SH-SY5Y (cell line): Measurements from ENCODE around the gene LIG4.

Source experiments
- GATA2 ChIP-seq: IDR thresholded peaks from 2 replicates; pipeline ENCODE4 v1.6.1; 2011; ENCODE audit warnings: mild to moderate bottlenecking, low read depth, low read length
- GATA3 ChIP-seq: IDR thresholded peaks from 2 replicates; pipeline ENCODE4 v1.6.1; 2011; ENCODE audit warnings: low read depth, mild to moderate bottlenecking, low read length, moderate library complexity

The LIG4 gene

GRCh38 chr13:108215436-108215835, at the start of gene LIG4:
TSS of gene LIG4 (minus strand) at chr13:108215536. CDS start at chr13:108211268, 4,268 bp downstream.
- TF ChIP-seq GATA3 (no peak), GATA2 (no peak)

- TF ChIP-seq GATA2 (no peak), GATA3 (no peak)
These were observed 48.5 kb upstream of the LIG4 start for GRCh38 chr13:108263621-108264355.

GRCh38 chr13:108257248-108257647, 41.9 kb upstream of the LIG4 start:
- TF ChIP-seq GATA2: no peak

GRCh38 chr13:108249150-108249549, 33.8 kb upstream of the LIG4 start:
- no peak for TF ChIP-seq GATA2
- no peak for TF ChIP-seq GATA3

- TF ChIP-seq GATA3 (no peak), GATA2 (no peak)
These were observed 15.0 kb upstream of the LIG4 start for GRCh38 chr13:108230377-108230776.

GRCh38 chr13:108227651-108228272, 12.4 kb upstream of the LIG4 start:
- TF ChIP-seq GATA3: no peak

DNA sequence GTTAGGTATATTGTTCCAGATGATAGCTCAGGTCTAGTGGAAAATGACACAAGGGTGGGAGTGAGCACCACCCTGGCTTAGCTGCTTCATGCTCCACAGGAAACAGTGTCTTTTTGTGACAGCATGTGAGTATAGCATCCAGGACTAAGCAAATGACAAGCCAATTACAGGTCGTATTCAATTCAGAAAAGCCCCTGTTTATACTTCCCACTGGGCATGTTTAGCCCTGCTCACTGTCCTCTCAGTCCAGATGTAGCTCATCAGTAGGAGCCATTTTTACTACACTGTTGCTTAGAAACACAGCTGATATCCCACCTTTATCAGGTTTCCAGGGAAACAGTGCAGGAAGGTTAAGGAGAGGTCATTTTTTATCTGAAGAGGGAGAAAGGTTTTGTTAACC, 10.8 kb upstream of the LIG4 start:
- TF ChIP-seq GATA2: peak; percentile 41
- no peak for TF ChIP-seq GATA3

GRCh38 chr13:108225440-108225839, 10.1 kb upstream of the LIG4 start:
- TF ChIP-seq GATA2 (no peak), GATA3 (no peak)

GRCh38 chr13:108223687-108224503, 8.6 kb upstream of the LIG4 start:
- TF ChIP-seq GATA3 (no peak), GATA2 (no peak)

DNA sequence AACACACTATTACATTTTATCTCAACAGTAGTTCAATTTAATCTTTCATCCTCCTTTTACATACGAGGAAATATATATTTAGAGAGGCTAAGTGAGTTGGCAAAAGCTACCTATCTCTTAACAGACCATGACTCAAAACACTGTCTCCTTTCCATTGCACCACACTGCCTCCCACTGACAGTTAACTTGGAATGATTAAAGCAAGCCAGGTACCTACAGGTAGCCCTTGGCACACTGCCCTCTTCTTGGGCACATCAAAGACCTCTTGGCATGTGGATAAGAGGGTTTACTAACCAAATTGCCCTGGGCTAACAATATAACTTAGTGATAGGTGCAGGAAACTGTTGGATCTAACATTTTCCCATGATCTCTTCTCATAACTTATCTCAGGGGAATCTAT, 4.7 kb upstream of the LIG4 start:
- TF ChIP-seq GATA2 (no peak), GATA3 (no peak)

DNA sequence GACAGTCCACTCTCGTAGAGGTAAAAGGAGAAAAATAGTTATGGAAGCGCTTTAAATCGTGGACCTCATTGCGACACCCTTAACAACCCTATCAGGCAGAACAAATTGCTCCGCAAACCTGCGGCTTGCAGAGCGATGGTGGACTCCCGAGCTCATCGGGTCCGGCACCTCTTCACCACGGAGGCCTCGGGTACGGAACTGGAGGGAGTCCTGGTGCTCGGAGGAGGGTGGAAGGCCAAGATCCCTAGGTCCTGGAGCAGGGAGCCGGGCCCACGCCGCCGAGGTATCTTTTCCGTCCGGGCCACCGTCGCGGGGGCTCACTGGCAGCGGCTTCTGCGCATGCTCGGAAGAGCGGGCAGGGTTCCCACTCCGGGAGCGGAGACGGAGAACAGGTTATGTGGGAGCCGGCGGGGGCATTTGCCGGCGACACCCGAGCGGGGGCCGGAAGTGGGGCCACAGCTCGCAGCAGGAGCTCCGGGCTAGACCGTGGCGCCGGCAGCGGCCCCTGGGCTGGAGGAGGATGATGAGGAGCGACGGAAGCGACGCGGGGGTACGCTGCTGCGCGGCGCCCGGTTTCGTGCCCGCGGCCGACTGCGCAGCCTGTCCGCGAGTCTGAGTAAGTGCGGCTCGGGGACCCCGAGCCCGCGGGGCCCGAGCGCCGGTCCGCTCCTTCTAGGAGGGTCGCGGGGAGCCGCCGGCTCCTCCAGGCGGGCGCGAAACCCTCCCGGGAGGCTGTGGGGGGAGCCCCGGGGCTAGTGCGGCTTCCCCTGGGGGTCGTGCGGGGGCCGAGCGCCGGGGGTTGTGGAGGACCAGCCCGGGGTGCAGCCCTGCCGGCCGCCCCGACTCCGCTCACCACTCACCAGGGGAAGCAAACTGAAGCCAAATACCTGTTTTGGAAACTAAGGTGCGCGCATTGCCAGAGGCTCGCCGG, 3.0 kb upstream of the LIG4 start, which contains the start of gene ABHD13:
ABHD13 (plus strand) TSS at position 349 of the 931 bp plus-strand sequence. CDS start 10,827 bp downstream, outside the sequence.
- TF ChIP-seq GATA2 (no peak; the same call in 1 of the 2 replicates), GATA3 (no peak)

GRCh38 chr13:108214441-108215271, 680 bp downstream of the LIG4 start:
- TF ChIP-seq GATA3 (no peak), GATA2 (no peak)

GRCh38 chr13:108213946-108214345, 1.4 kb downstream of the LIG4 start:
- TF ChIP-seq GATA2 (no peak), GATA3 (no peak)
